SK-N-SH (cell line): ENCODE data around the gene MID1IP1. TPM values are rescaled to one million over a fixed set of nuclear protein-coding genes. Genes with fewer than 3 reads are reported as not detected.

ENCODE experiments used
- CTCF ChIA-PET: fragments of 300-600, 350-600 bp; formaldehyde crosslinking; extraction: SDS; loops from one replicate; lab custom pipeline; 2021; lab: Yijun Ruan, JAX
- POLR2A ChIA-PET: fragments of 350-600 bp; sonication (Branson Sonifier 250); formaldehyde crosslinking; extraction: SDS; loops from one replicate; lab custom pipeline; 2020; ENCODE audit warnings: antibody characterized with exemption, inconsistent platforms; lab: Yijun Ruan, JAX
- DNase-seq: peaks from one replicate; pipeline ENCODE4 v3.0.0; 2012
- H2AFZ ChIP-seq: fragments of 200-600 bp; sonication (generic); 2 replicates; pipeline ENCODE4 v1.8.1; 2016; ENCODE audit warnings: antibody characterized with exemption, mild to moderate bottlenecking, low read depth
- H3F3A ChIP-seq: fragments of 200-600 bp; sonication (generic); replicated peaks from 2 replicates; pipeline ENCODE3; 2016; ENCODE audit warnings: antibody characterized with exemption, mild to moderate bottlenecking; ENCODE audit not compliant: insufficient read depth
- H3K27ac ChIP-seq, 2 experiments: fragments of 200-500 bp in 1 of 2; fragments of 200-600 bp in 1 of 2; sonication (Bioruptor generic) in 1 of 2; sonication (generic), shearing (Covaris generic) in 1 of 2; 2 replicates each; pipeline versions ENCODE4 v1.5.1 to v1.6.1; 2014 to 2016; ENCODE audit warnings: low read depth in 2 of 2, inconsistent platforms in 1 of 2, low read length in 1 of 2, mild to moderate bottlenecking in 1 of 2, mixed read lengths in 1 of 2
- H3K27me3 ChIP-seq: fragments of 200-600 bp; sonication (generic), shearing (Covaris generic); 2 replicates; pipeline ENCODE4 v1.6.1; 2016; ENCODE audit warnings: mixed run types; ENCODE audit not compliant: insufficient read depth
- H3K36me3 ChIP-seq, 2 experiments: fragments of 200-500 bp in 1 of 2; fragments of 200-600 bp in 1 of 2; sonication (Bioruptor generic) in 1 of 2; sonication (generic) in 1 of 2; replicated peaks in 1 of 2; 2 replicates each; pipeline versions ENCODE3 to v1.5.1; 2014 to 2016; ENCODE audit warnings: low read length in 1 of 2, mild to moderate bottlenecking in 1 of 2; ENCODE audit not compliant: insufficient read depth in 2 of 2, control insufficient read depth in 1 of 2
- H3K4me1 ChIP-seq, 2 experiments: fragments of 200-500 bp in 1 of 2; fragments of 200-600 bp in 1 of 2; sonication (Bioruptor generic) in 1 of 2; sonication (generic), shearing (Covaris generic) in 1 of 2; 2 replicates each; pipeline versions ENCODE4 v1.5.1 to v1.6.1; 2014 to 2016; ENCODE audit warnings: low read depth in 1 of 2, low read length in 1 of 2, mixed run types in 1 of 2; ENCODE audit not compliant: insufficient read depth in 2 of 2, control insufficient read depth in 1 of 2
- H3K4me2 ChIP-seq: fragments of 200-600 bp; sonication (generic), shearing (Covaris generic); 2 replicates; pipeline ENCODE4 v1.6.1; 2017; ENCODE audit warnings: mixed run types
- H3K4me3 ChIP-seq, 2 experiments: fragments of 200-500 bp in 1 of 2; fragments of 200-600 bp in 1 of 2; sonication (Bioruptor generic) in 1 of 2; sonication (generic), shearing (Covaris generic) in 1 of 2; 2 replicates each; pipeline versions ENCODE4 v1.5.1 to v1.8.1; 2014 to 2016; ENCODE audit warnings: low read depth in 2 of 2, inconsistent platforms in 1 of 2, low read length in 1 of 2, mild to moderate bottlenecking in 1 of 2, mixed read lengths in 1 of 2, moderate library complexity in 1 of 2
- H3K79me2 ChIP-seq: fragments of 200-600 bp; sonication (generic); 2 replicates; pipeline ENCODE4 v1.8.1; 2017; ENCODE audit warnings: mild to moderate bottlenecking; ENCODE audit not compliant: insufficient read depth
- H3K9ac ChIP-seq: fragments of 200-600 bp; sonication (generic); 2 replicates; pipeline ENCODE4 v1.6.1; 2017; ENCODE audit warnings: mixed run types
- H3K9me2 ChIP-seq: fragments of 200-600 bp; sonication (generic); 2 replicates; pipeline ENCODE4 v1.6.1; 2017; ENCODE audit warnings: mixed run types
- H3K9me3 ChIP-seq: fragments of 200-600 bp; sonication (generic); 2 replicates; pipeline ENCODE4 v1.6.1; 2017; ENCODE audit warnings: mixed run types, mild to moderate bottlenecking, moderate library complexity
- H4K20me1 ChIP-seq: fragments of 200-600 bp; sonication (generic); 2 replicates; pipeline ENCODE4 v1.6.1; 2017; ENCODE audit warnings: mild to moderate bottlenecking, mixed run types; ENCODE audit not compliant: insufficient read depth
- CTCF ChIP-seq: fragments of 200-600 bp; sonication (generic); IDR thresholded peaks from 2 replicates; pipeline ENCODE4 v1.6.1; 2017; ENCODE audit warnings: antibody characterized with exemption, mild to moderate bottlenecking, moderate library complexity
- FOSL2 ChIP-seq: IDR thresholded peaks from 2 replicates; pipeline ENCODE4 v1.4.0; 2012; ENCODE audit warnings: low read depth, mild to moderate bottlenecking, moderate library complexity, borderline replicate concordance
- GABPA ChIP-seq: IDR thresholded peaks from 2 replicates; pipeline ENCODE4 v1.4.0; 2012; ENCODE audit warnings: low read depth, mild to moderate bottlenecking
- GATA2 ChIP-seq: sonication (generic); formaldehyde crosslinking; IDR thresholded peaks from 2 replicates; pipeline ENCODE4 v1.5.0; 2020; ENCODE audit warnings: mild to moderate bottlenecking, missing genetic modification reagents
- IRF3 ChIP-seq: fragments of 150-350 bp; IDR thresholded peaks from 2 replicates; pipeline ENCODE4 v1.6.1; 2016; ENCODE audit warnings: mild to moderate bottlenecking, low read depth, low read length
- NFIC ChIP-seq: IDR thresholded peaks from 2 replicates; pipeline ENCODE4 v1.4.0; 2012; ENCODE audit warnings: borderline replicate concordance
- REST ChIP-seq: IDR thresholded peaks from 2 replicates; pipeline ENCODE4 v1.6.1; 2012; ENCODE audit warnings: mild to moderate bottlenecking, low read depth, low read length, moderate library complexity
- RFX5 ChIP-seq: IDR thresholded peaks from 2 replicates; pipeline ENCODE4 v1.6.1; 2012; ENCODE audit warnings: mild to moderate bottlenecking, improper control_type of control experiment, low read length
- RXRA ChIP-seq: IDR thresholded peaks from 2 replicates; pipeline ENCODE4 v1.4.0; 2012; ENCODE audit warnings: low read depth, mild to moderate bottlenecking, borderline replicate concordance
- SIN3A ChIP-seq: IDR thresholded peaks from 2 replicates; pipeline ENCODE4 v1.6.1; 2012; ENCODE audit warnings: low read depth, mild to moderate bottlenecking, low read length, moderate library complexity, borderline replicate concordance
- USF1 ChIP-seq: IDR thresholded peaks from 2 replicates; pipeline ENCODE4 v1.4.0; 2012; ENCODE audit warnings: low read depth, borderline replicate concordance
- USF2 ChIP-seq: fragments of 150-350 bp; IDR thresholded peaks from 2 replicates; pipeline ENCODE4 v1.6.1; 2017; ENCODE audit warnings: antibody characterized with exemption, low read length, low read depth, borderline replicate concordance
- ZBTB33 ChIP-seq: IDR thresholded peaks from 2 replicates; pipeline ENCODE4 v1.4.0; 2012; ENCODE audit warnings: low read depth, borderline replicate concordance
- WGBS: methylation state at CpG from one replicate; pipeline ENCODE4 v1.1.6; 2017; ENCODE audit warnings: low lambda C conversion rate; 5-methylcytosine and 5-hydroxymethylcytosine counted together
- polyA plus RNA-seq, 3 experiments: library from polyadenylated mRNA; depleted of rRNA; stranded (reverse); fragments of >200 nt; gene quantifications; 2 replicates each; pipeline ENCODE4 v1.2.3, GENCODE V29; 2012

The MID1IP1 gene
- polyA plus RNA-seq, 1 of the 3 experiments (the other 2 are of a cell fraction): 35.4 TPM

GRCh38 chrX:38839277-38839676 lies 38.0 kb downstream of the MID1IP1 start:
- H3K4me2 ChIP-seq: no peak overlapping the region
- DNase-seq: no peak
- H3K79me2 ChIP-seq: no peaks in the 10 kb centered on the region
- no peaks in the 10 kb centered on the region; the same call in 1 of the 2 replicates for H3K27me3 ChIP-seq
- H3K27ac ChIP-seq: no peak overlapping the region
- no peaks in the 10 kb centered on the region for H3K36me3 ChIP-seq
- ChIA-PET POLR2A (no interaction called here), CTCF (no interaction called here)
- H3K9me3 ChIP-seq: no peaks in the 10 kb centered on the region
- no peak for TF ChIP-seq NFIC
- H4K20me1 ChIP-seq: no peaks in the 10 kb centered on the region
- no peak overlapping the region for H3K9ac ChIP-seq
- H3F3A ChIP-seq: no peaks in the 10 kb centered on the region
- H3K9me2 ChIP-seq: no peaks in the 10 kb centered on the region
- 31% methylated on average over 3 of the region's 3 CpGs for WGBS
- H2AFZ ChIP-seq: no peak overlapping the region
- no peaks in the 10 kb centered on the region for H3K4me1 ChIP-seq
- no peak overlapping the region for H3K4me3 ChIP-seq

GRCh38 chrX:38839944-38840343 lies 38.7 kb downstream of the MID1IP1 start:
- CTCF ChIA-PET: no interaction called here
- POLR2A ChIA-PET: no interaction called here
- Histone ChIP-seq H3K4me1 (no peaks in the 10 kb centered on the region), H4K20me1 (no peaks in the 10 kb centered on the region), H2AFZ (no peak overlapping the region), H3K9me3 (no peaks in the 10 kb centered on the region), H3K27me3 (no peaks in the 10 kb centered on the region; the same call in 1 of the 2 replicates), H3K4me2 (no peak overlapping the region), H3K36me3 (no peaks in the 10 kb centered on the region), H3K79me2 (no peaks in the 10 kb centered on the region), H3K4me3 (no peak overlapping the region), H3K9me2 (no peaks in the 10 kb centered on the region), H3F3A (no peaks in the 10 kb centered on the region), H3K27ac (no peak overlapping the region), H3K9ac (no peak overlapping the region)
- TF ChIP-seq CTCF (no peak), USF1 (no peak), GATA2 (CRISPR knock-in tag) (no peak), FOSL2 (no peak), USF2 (no peak), ZBTB33 (no peak), IRF3 (no peak), SIN3A (no peak), RXRA (no peak), RFX5 (no peak), GABPA (no peak), REST (no peak)
- DNase-seq: no peak
- 0% methylated on average over 1 of the region's 1 CpG for WGBS
